Suprapubic skin (tissue), 4 donors: ENCODE measurements around the gene WDR45B. TPM values are rescaled to one million over a fixed set of nuclear protein-coding genes. Genes with fewer than 3 reads are reported as not detected.
A peak's percentile ranks its signal among the peaks of the same experiment; 100 is the strongest.
"Not testable (repeated sequence)": the region's sequence is repeated elsewhere in the genome, so short reads cannot be mapped to it uniquely, and the experiment has no call there.

Experiments used
- DNase-seq, 2 donors: peaks; one replicate each; pipeline ENCODE4 v3.0.0-alpha.2; 2019; ENCODE audit warnings: low spot score in 2 of 2
- H3K27ac ChIP-seq: fragments of 200-600 bp; sonication (generic); one replicate; pipeline ENCODE4 v1.5.1; 2019
- H3K27me3 ChIP-seq: fragments of 200-600 bp; sonication (generic); one replicate; pipeline ENCODE4 v1.5.1; 2019
- H3K36me3 ChIP-seq: fragments of 200-600 bp; sonication (generic); one replicate; pipeline ENCODE4 v1.5.1; 2019
- H3K4me1 ChIP-seq: fragments of 200-600 bp; sonication (generic); one replicate; pipeline ENCODE4 v1.5.1; 2019
- H3K4me3 ChIP-seq: fragments of 200-600 bp; sonication (generic); one replicate; pipeline ENCODE4 v1.5.1; 2019; ENCODE audit warnings: mild to moderate bottlenecking
- H3K9me3 ChIP-seq: fragments of 200-600 bp; sonication (generic); one replicate; pipeline ENCODE4 v1.5.1; 2019
- EP300 ChIP-seq: sonication (generic); formaldehyde crosslinking; IDR thresholded peaks from one replicate; pipeline ENCODE4 v1.6.1; 2017; ENCODE audit warnings: antibody characterized with exemption
- POLR2A ChIP-seq, 2 donors: fragments of 450-650 bp; IDR thresholded peaks; one replicate each; pipeline ENCODE4 v1.6.1; 2017; ENCODE audit warnings: antibody characterized with exemption in 2 of 2, mild to moderate bottlenecking in 2 of 2, moderate library complexity in 2 of 2
- POLR2AphosphoS5 ChIP-seq, 3 donors: sonication (generic); formaldehyde crosslinking; IDR thresholded peaks; one replicate each; pipeline ENCODE4 v1.6.1; 2017; ENCODE audit warnings: antibody characterized with exemption in 3 of 3
- WGBS: methylation state at CpG from one replicate; pipeline ENCODE4 v1.1.5; 2018; 5-methylcytosine and 5-hydroxymethylcytosine counted together
- total RNA-seq, 4 donors: library from RNA; depleted of rRNA; stranded (reverse); fragments of >200 nt; gene quantifications; one replicate each; pipeline ENCODE4 v1.1.0, GENCODE V29; 2016
- TF ChIP-seq, protein P1 (sequence below), 2 donors: fragments of 200-600 bp in 1 of 2; fragments of 450-650 bp in 1 of 2; sonication (generic) in 1 of 2; IDR thresholded peaks; one replicate each; pipeline ENCODE4 v1.5.1; 2016 to 2019; ENCODE audit warnings: antibody characterized with exemption in 2 of 2, mild to moderate bottlenecking in 1 of 2, moderate library complexity in 1 of 2

The WDR45B gene
- total RNA-seq, 4 donors from 2014 or later: 70.1 to 96.8 (median 90.0) TPM

DNA sequence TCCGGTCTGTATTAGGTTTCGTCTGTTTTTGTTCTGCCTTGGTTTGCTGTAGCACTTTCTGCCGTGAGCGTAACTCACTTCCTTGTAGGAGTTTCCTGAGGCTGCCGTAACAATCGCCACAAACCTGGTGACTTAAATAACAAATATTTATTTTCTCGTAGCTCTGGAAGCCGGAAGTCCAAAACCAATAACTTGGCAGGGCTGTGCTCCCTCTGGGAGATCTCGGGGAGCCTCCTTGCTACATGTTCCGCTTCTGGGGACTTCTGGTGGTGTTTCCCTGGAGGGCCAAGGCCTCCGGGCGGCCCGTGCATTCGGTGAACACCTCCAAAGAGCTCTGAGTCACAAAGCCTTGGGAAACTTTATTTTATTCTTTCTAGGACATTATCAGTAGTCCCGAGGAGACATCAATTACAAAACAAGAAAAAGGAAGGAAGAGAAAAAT lies 6.8 kb upstream of the WDR45B start:
- Histone ChIP-seq H3K4me3 (no peak overlapping the region), H3K27ac (peak overlapping the region; percentile 7)
- TF ChIP-seq POLR2A (IDR thresholded peaks at IDR 0.05) (no peak), EP300 (no peak), POLR2AphosphoS5 (IDR thresholded peaks at IDR 0.05) (no peak)
- TF ChIP-seq, protein P1, sequence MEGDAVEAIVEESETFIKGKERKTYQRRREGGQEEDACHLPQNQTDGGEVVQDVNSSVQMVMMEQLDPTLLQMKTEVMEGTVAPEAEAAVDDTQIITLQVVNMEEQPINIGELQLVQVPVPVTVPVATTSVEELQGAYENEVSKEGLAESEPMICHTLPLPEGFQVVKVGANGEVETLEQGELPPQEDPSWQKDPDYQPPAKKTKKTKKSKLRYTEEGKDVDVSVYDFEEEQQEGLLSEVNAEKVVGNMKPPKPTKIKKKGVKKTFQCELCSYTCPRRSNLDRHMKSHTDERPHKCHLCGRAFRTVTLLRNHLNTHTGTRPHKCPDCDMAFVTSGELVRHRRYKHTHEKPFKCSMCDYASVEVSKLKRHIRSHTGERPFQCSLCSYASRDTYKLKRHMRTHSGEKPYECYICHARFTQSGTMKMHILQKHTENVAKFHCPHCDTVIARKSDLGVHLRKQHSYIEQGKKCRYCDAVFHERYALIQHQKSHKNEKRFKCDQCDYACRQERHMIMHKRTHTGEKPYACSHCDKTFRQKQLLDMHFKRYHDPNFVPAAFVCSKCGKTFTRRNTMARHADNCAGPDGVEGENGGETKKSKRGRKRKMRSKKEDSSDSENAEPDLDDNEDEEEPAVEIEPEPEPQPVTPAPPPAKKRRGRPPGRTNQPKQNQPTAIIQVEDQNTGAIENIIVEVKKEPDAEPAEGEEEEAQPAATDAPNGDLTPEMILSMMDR (IDR thresholded peaks at IDR 0.05): no peak

DNA sequence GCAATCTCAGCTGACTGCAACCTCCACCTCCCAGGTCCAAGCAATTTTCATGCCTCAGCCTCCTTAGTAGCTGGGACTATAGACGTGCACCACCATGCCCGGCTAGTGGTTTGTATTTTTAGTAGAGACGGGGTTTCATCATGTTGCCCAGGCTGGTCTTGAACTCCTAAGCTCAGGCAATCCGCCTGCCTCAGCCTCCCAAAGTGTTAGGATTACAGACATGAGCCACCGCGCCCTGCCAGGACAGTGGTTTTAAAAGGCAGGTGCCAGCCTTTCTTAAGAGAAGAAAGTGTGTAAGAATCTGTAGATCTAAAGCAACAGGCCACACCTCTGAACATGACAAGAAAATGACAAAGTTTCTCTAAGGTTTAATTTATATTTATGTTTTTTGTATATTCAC lies 6.4 kb upstream of the WDR45B start:
- WGBS: 87% methylated on average over 6 of the region's 6 CpGs
- peak overlapping the region; percentile 40 for H3K27ac ChIP-seq
- not testable (repeated sequence) for H3K4me3 ChIP-seq

More for the DNA sequence above, 6.8 kb upstream of the WDR45B start:
- peaks cover 28% of the 10 kb centered on the region for H3K36me3 ChIP-seq
- 69% methylated on average over 15 of the region's 15 CpGs for WGBS
- no peaks in the 10 kb centered on the region for H3K9me3 ChIP-seq
- no peak for DNase-seq
- no peaks in the 10 kb centered on the region for H3K4me1 ChIP-seq
- H3K27me3 ChIP-seq: no peaks in the 10 kb centered on the region

GRCh38 chr17:82653651-82654528 lies 5.6 kb upstream of the WDR45B start:
- Histone ChIP-seq H3K4me3 (no peak overlapping the region), H3K9me3 (no peaks in the 10 kb centered on the region), H3K27ac (peak overlapping the region; percentile 40), H3K27me3 (no peaks in the 10 kb centered on the region), H3K4me1 (peaks cover 3% of the 10 kb centered on the region), H3K36me3 (peaks cover 16% of the 10 kb centered on the region)
- TF ChIP-seq POLR2AphosphoS5 (IDR thresholded peaks at IDR 0.05) (no peak), EP300 (no peak), POLR2A (IDR thresholded peaks at IDR 0.05) (no peak)
- TF ChIP-seq, protein P1 (IDR thresholded peaks at IDR 0.05): no peak
- WGBS: 86% methylated on average over 27 of the region's 30 CpGs
- no peak for DNase-seq

More for the DNA sequence above, 6.4 kb upstream of the WDR45B start:
- peaks cover 23% of the 10 kb centered on the region for H3K36me3 ChIP-seq
- H3K4me1 ChIP-seq, H3K9me3 ChIP-seq, H3K27me3 ChIP-seq, DNase-seq: not testable (repeated sequence)

- no peaks in the 10 kb centered on the region for H3K9me3 ChIP-seq
- no peak overlapping the region for H3K4me3 ChIP-seq
- TF ChIP-seq, protein P1 (IDR thresholded peaks at IDR 0.05): no peak
- TF ChIP-seq EP300 (no peak), POLR2A (IDR thresholded peaks at IDR 0.05) (no peak), POLR2AphosphoS5 (IDR thresholded peaks at IDR 0.05) (no peak)
- H3K27me3 ChIP-seq: no peaks in the 10 kb centered on the region
- peaks cover 24% of the 10 kb centered on the region for H3K4me1 ChIP-seq
- no peaks in the 10 kb centered on the region for H3K36me3 ChIP-seq
- no peak overlapping the region for H3K27ac ChIP-seq
- 75% methylated on average over 10 of the region's 10 CpGs for WGBS
- DNase-seq: no peak
Measured at GRCh38 chr17:82650723-82651122, 2.5 kb upstream of the WDR45B start.

- Histone ChIP-seq H3K4me3 (no peak overlapping the region), H3K4me1 (peaks cover 30% of the 10 kb centered on the region), H3K9me3 (no peaks in the 10 kb centered on the region), H3K27me3 (no peaks in the 10 kb centered on the region), H3K27ac (no peak overlapping the region), H3K36me3 (no peaks in the 10 kb centered on the region)
- TF ChIP-seq EP300: no peak
- TF ChIP-seq, protein P1 (IDR thresholded peaks at IDR 0.05): no peak
- TF ChIP-seq POLR2AphosphoS5 (IDR thresholded peaks at IDR 0.05): no peak
- TF ChIP-seq POLR2A (IDR thresholded peaks at IDR 0.05): no peak
- no peak for DNase-seq
- WGBS: 82% methylated on average over 18 of the region's 22 CpGs
Measured at GRCh38 chr17:82649501-82650261, 1.4 kb upstream of the WDR45B start.
